HepG2 (cell line): ENCODE results near the gene MLLT10. TPM values are rescaled to one million over a fixed set of nuclear protein-coding genes. Genes with fewer than 3 reads are reported as not detected.

ENCODE experiments used
- ATAC-seq: fragments of 200-7000 bp; cut with Tn5 transposase; 3 replicates; pipeline ENCODE4 v1.9.1; 2020; ENCODE audit warnings: mild to moderate bottlenecking, moderate library complexity
- BruUV-seq: library from RNA; stranded (reverse); fragments of 400-500 nt; replicated peaks from 2 replicates; lab custom pipeline; 2021; lab: Mats Ljungman, UMichigan
- CTCF ChIA-PET: fragments of 300-600 bp; formaldehyde crosslinking; extraction: SDS; loops from one replicate; lab custom pipeline; 2021; ENCODE audit warnings: low total read pairs, inconsistent platforms, low intra/inter-chr PET ratio; lab: Yijun Ruan, JAX
- POLR2A ChIA-PET: fragments of 350-600 bp; sonication (Branson Sonifier 250); formaldehyde crosslinking; loops from one replicate; lab custom pipeline; 2020; ENCODE audit warnings: antibody characterized with exemption, inconsistent platforms; lab: Yijun Ruan, JAX
- DNase-seq: peaks from one replicate; pipeline ENCODE4 v3.0.0-alpha.2; 2015; ENCODE audit warnings: low spot score
- FAIRE-seq: peaks from 3 replicates; lab custom pipeline; 2011; peaks lifted over from hg19 to GRCh38; lab: Jason Lieb, UNC
- H2AFZ ChIP-seq: one replicate; pipeline ENCODE4 v1.6.1; 2011; ENCODE audit warnings: low read length, inconsistent platforms
- H3K27ac ChIP-seq: fragments of 300-600 bp; 3 replicates; pipeline ENCODE4 v1.8.0; 2011; ENCODE audit warnings: mixed run types, mild to moderate bottlenecking, mixed read lengths, low read length, inconsistent platforms; ENCODE audit not compliant: insufficient read depth; ENCODE audit errors: extremely low read length
- H3K27me3 ChIP-seq, 2 experiments: fragments of 200-600 bp in 1 of 2; 2 replicates in 1 of 2; 3 replicates in 1 of 2; pipeline versions ENCODE4 v1.6.0 to v1.8.0; 2011; ENCODE audit warnings: low read length in 2 of 2, mild to moderate bottlenecking in 2 of 2, moderate library complexity in 2 of 2, inconsistent platforms in 1 of 2; ENCODE audit not compliant: insufficient read depth in 2 of 2, control insufficient read depth in 1 of 2
- H3K36me3 ChIP-seq, 2 experiments: fragments of 200-600 bp in 1 of 2; replicated peaks in 1 of 2; 2 replicates in 1 of 2; 3 replicates in 1 of 2; pipeline versions ENCODE4 v1.5.1 to v1.8.0; 2011; ENCODE audit warnings: low read length in 2 of 2, inconsistent platforms in 1 of 2; ENCODE audit not compliant: insufficient read depth in 2 of 2, control insufficient read depth in 1 of 2
- H3K4me1 ChIP-seq: 2 replicates; pipeline ENCODE4 v1.5.1; 2012; ENCODE audit warnings: low read length, inconsistent platforms; ENCODE audit not compliant: insufficient read depth
- H3K4me2 ChIP-seq: 2 replicates; pipeline ENCODE4 v1.6.0; 2011; ENCODE audit warnings: low read depth, low read length, inconsistent platforms
- H3K4me3 ChIP-seq, 3 experiments: fragments of 200-600 bp in 1 of 3; sonication (generic), shearing (Covaris generic) in 1 of 3; replicated peaks in 1 of 3; 2 replicates each; pipeline ENCODE4 v1.5.1; 2011 to 2016; ENCODE audit warnings: low read length in 3 of 3, inconsistent platforms in 2 of 3, low read depth in 2 of 3, mild to moderate bottlenecking in 2 of 3, control low read depth in 1 of 3, mixed read lengths in 1 of 3; ENCODE audit not compliant: insufficient read depth in 1 of 3
- H3K79me2 ChIP-seq: one replicate; pipeline ENCODE4 v1.6.1; 2011; ENCODE audit warnings: low read length, inconsistent platforms; ENCODE audit not compliant: insufficient read depth
- H3K9ac ChIP-seq: 2 replicates; pipeline ENCODE4 v1.6.0; 2011; ENCODE audit warnings: mild to moderate bottlenecking, low read depth, low read length, inconsistent platforms; ENCODE audit not compliant: insufficient read depth
- H3K9me3 ChIP-seq: 2 replicates; pipeline ENCODE4 v1.5.1; 2012; ENCODE audit warnings: mild to moderate bottlenecking, low read length
- H4K20me1 ChIP-seq: 2 replicates; pipeline ENCODE4 v1.6.0; 2011; ENCODE audit warnings: inconsistent platforms, mild to moderate bottlenecking, low read length, moderate library complexity; ENCODE audit not compliant: insufficient read depth
- HES4 ChIP-seq: sonication (generic); formaldehyde crosslinking; IDR thresholded peaks from 2 replicates; pipeline ENCODE4 v1.9.0; 2021; ENCODE audit warnings: mild to moderate bottlenecking, missing genetic modification reagents, borderline replicate concordance
- HIVEP1 ChIP-seq: sonication (generic); formaldehyde crosslinking; IDR thresholded peaks from 2 replicates; pipeline ENCODE4 v1.4.0; 2020; ENCODE audit warnings: mild to moderate bottlenecking, missing genetic modification reagents
- RBAK ChIP-seq: sonication (generic); formaldehyde crosslinking; IDR thresholded peaks from 2 replicates; pipeline ENCODE4 v1.5.1; 2020; ENCODE audit warnings: mild to moderate bottlenecking, missing genetic modification reagents
- REXO4 ChIP-seq: sonication (generic); formaldehyde crosslinking; IDR thresholded peaks from 2 replicates; pipeline ENCODE4 v1.8.0; 2022; ENCODE audit warnings: missing genetic modification reagents, mild to moderate bottlenecking, borderline replicate concordance
- SOX6 ChIP-seq, 2 experiments: fragments of 450-650 bp in 1 of 2; sonication (generic) in 1 of 2; formaldehyde crosslinking in 1 of 2; IDR thresholded peaks; 2 replicates each; pipeline versions ENCODE4 v1.4.0 to v1.6.1; 2017 to 2020; ENCODE audit warnings: antibody characterized with exemption in 1 of 2, mild to moderate bottlenecking in 1 of 2, missing genetic modification reagents in 1 of 2
- STAG1 ChIP-seq: sonication (generic); formaldehyde crosslinking; IDR thresholded peaks from 2 replicates; pipeline ENCODE4 v1.4.0; 2020; ENCODE audit warnings: missing genetic modification reagents
- ZNF660 ChIP-seq: sonication (generic); formaldehyde crosslinking; IDR thresholded peaks from 2 replicates; pipeline ENCODE4 v1.5.1; 2020; ENCODE audit warnings: mild to moderate bottlenecking, low read depth, missing genetic modification reagents, borderline replicate concordance
- ZNF839 ChIP-seq: sonication (generic); formaldehyde crosslinking; IDR thresholded peaks from 2 replicates; pipeline ENCODE4 v1.4.0; 2020; ENCODE audit warnings: missing genetic modification reagents, mild to moderate bottlenecking, borderline replicate concordance
- ZNF879 ChIP-seq: sonication (generic); formaldehyde crosslinking; IDR thresholded peaks from 2 replicates; pipeline ENCODE4 v1.8.1; 2023; ENCODE audit warnings: missing genetic modification reagents
- WGBS: methylation state at CpG from one replicate; pipeline ENCODE4 v1.1.6; 2017; ENCODE audit warnings: low lambda C conversion rate; 5-methylcytosine and 5-hydroxymethylcytosine counted together
- in situ Hi-C: cut with HindIII; loops from 2 replicates; pipeline ENCODE4 v1.10.0; 2017; ENCODE audit warnings: low pct_unique_long_range_greater_than_20kb; ENCODE audit not compliant: extremely low pct_ligation_motif_present
- intact Hi-C: fragments of 100-400 bp; cut with micrococcal nuclease; formaldehyde crosslinking; loops from one replicate; pipeline ENCODE4 v1.10.0; 2022; ENCODE audit not compliant: unreplicated experiment
- polyA plus RNA-seq, 8 experiments: library from polyadenylated mRNA; depleted of rRNA in 3 of 8; stranded (reverse) in 7 of 8; unstranded in 1 of 8; fragments of >200 nt; fragmentation: Illumina TruSeq in 4 of 8; extraction: Trizol in 4 of 8; gene quantifications; 2 replicates each; pipeline versions ENCODE4 v1.2.1 to v1.2.3, GENCODE V29; 2011 to 2016; ENCODE audit warnings: low read depth in 4 of 8, missing spikeins in 1 of 8, mixed read lengths in 1 of 8; ENCODE audit not compliant: insufficient read depth in 1 of 8
- total RNA-seq, 5 experiments: library from RNA; depleted of rRNA; stranded (reverse); fragments of >200 nt; fragmentation: Illumina TruSeq; extraction: Trizol; gene quantifications; 2 replicates each; pipeline ENCODE4 v1.2.3, GENCODE V29; 2016; ENCODE audit warnings: low read depth in 1 of 5
- TF ChIP-seq, protein P1 (sequence below): sonication (generic); formaldehyde crosslinking; IDR thresholded peaks from 2 replicates; pipeline ENCODE4 v1.4.0; 2020; ENCODE audit warnings: mild to moderate bottlenecking, missing genetic modification reagents

MLLT10 gene
- total and polyA plus RNA-seq, 2 of the 13 experiments (the other 11 are each of a cell fraction or from before 2014, with no cell fraction given): 51.3 to 84.1 TPM

DNA sequence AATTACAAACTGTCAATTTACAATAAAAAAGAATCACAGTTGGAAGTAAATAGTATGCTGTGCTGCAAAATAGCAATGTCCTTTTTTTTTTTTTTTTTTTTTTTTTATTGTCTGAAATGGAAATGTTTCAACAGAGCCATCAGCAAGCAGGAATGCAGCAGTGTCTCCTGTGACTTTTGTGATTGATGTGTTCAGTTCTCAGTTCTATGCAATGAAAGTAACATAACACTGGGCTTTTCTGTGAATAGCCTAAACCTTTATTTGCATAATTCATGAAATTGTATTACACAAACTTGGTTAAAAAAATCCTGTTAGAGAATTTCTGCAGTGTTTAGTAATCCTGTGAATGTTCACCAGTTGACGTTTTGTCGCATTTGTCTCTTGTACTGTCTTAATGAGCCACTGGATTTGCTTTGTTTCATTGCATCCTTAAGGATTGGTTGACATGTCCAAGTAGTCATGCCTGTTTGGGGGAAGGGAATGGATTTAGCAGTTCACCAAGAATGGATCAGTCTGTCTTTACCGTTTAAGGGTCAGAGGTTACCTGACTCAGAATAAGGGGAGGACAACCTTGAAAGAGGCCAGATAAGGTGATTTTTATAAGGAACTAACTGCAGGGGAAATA, 192.7 kb downstream of the MLLT10 start:
- TF ChIP-seq ZNF660: no peak
- no peak for TF ChIP-seq ZNF839
- no peak for TF ChIP-seq ZNF879
- no peak for TF ChIP-seq RBAK
- no peak for TF ChIP-seq REXO4
- TF ChIP-seq HIVEP1 (CRISPR knock-in tag): no peak
- TF ChIP-seq HES4 (CRISPR knock-in tag): no peak
- TF ChIP-seq, protein P1, sequence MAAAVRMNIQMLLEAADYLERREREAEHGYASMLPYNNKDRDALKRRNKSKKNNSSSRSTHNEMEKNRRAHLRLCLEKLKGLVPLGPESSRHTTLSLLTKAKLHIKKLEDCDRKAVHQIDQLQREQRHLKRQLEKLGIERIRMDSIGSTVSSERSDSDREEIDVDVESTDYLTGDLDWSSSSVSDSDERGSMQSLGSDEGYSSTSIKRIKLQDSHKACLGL: no peak
- no peak for TF ChIP-seq SOX6 (IDR thresholded peaks at IDR 0.05)
- no peak for TF ChIP-seq SOX6 (CRISPR knock-in tag; IDR thresholded peaks at IDR 0.05)
- TF ChIP-seq STAG1 (CRISPR knock-in tag): no peak
- no peak overlapping the region for H3K27ac ChIP-seq
- CTCF ChIA-PET: no interaction called here
- in situ Hi-C loops (loop anchor here (25.0 kb wide), 1 partner anchor 439 kb away; no protein-coding TSS in a partner anchor), intact Hi-C loops (no loop called here)
- H3K4me3 ChIP-seq: no peak overlapping the region
- POLR2A ChIA-PET: no interaction called here
- ATAC-seq: no peak
- H3K79me2 ChIP-seq: no peaks in the 10 kb centered on the region
- no peak overlapping the region for H3K4me2 ChIP-seq
- H3K9ac ChIP-seq: no peak overlapping the region
- H3K36me3 ChIP-seq: peaks cover 8 to 30% of the 10 kb centered on the region in 2 experiments
- no peak for FAIRE-seq
- H2AFZ ChIP-seq: no peak overlapping the region
- H3K9me3 ChIP-seq: no peaks in the 10 kb centered on the region
- no peak for DNase-seq
- no TSS peak for BruUV-seq
- H4K20me1 ChIP-seq: peaks cover 11% of the 10 kb centered on the region
- H3K4me1 ChIP-seq: peaks cover 36% of the 10 kb centered on the region
- no peaks in the 10 kb centered on the region for H3K27me3 ChIP-seq
- WGBS: 78% methylated on average over 3 of the region's 3 CpGs
